B cell (primary cell): ENCODE results near the gene CENPM. TPM values are rescaled to one million over a fixed set of nuclear protein-coding genes. Genes with fewer than 3 reads are reported as not detected.

Source experiments
- ATAC-seq: fragments of 200-7000 bp; cut with Tn5 transposase; one replicate; pipeline ENCODE4 v1.10.0; 2021; ENCODE audit warnings: low read depth, mild to moderate bottlenecking, moderate number of reproducible peaks, moderate library complexity
- CTCF ChIA-PET: fragments of 350-600 bp; sonication (Branson Sonifier 250); formaldehyde crosslinking; loops from one replicate; lab custom pipeline; 2021; ENCODE audit warnings: antibody characterized with exemption, inconsistent platforms; lab: Charles Lee
- POLR2A ChIA-PET: fragments of 350-600 bp; sonication (Branson Sonifier 250); formaldehyde crosslinking; loops from one replicate; lab custom pipeline; 2021; ENCODE audit warnings: antibody characterized with exemption; lab: Charles Lee
- DNase-seq: peaks from one replicate; pipeline ENCODE4 v3.0.0; 2013
- H2AFZ ChIP-seq: 2 replicates; pipeline ENCODE4 v1.6.1; 2012; ENCODE audit warnings: mild to moderate bottlenecking, low read depth, low read length; ENCODE audit not compliant: insufficient read depth, poor library complexity, severe bottlenecking
- H3K27ac ChIP-seq, 2 donors: 1 replicate in 1 of 2; 2 replicates in 1 of 2; pipeline ENCODE4 v1.5.1; 2012 to 2013; ENCODE audit warnings: low read length in 2 of 2, mild to moderate bottlenecking in 2 of 2, moderate library complexity in 1 of 2
- H3K27me3 ChIP-seq, 4 experiments: fragments of 200-600 bp in 1 of 4; sonication (generic) in 1 of 4; replicated peaks in 1 of 4; 1 replicate in 2 of 4; 2 replicates in 2 of 4; pipeline versions ENCODE4 v1.6.1 to v1.7.0; 2013 to 2016; ENCODE audit warnings: low read length in 3 of 4, mild to moderate bottlenecking in 2 of 4, mixed read lengths in 1 of 4, moderate library complexity in 1 of 4; ENCODE audit not compliant: insufficient read depth in 4 of 4, control insufficient read depth in 3 of 4; ENCODE audit errors: control extremely low read depth in 1 of 4
- H3K36me3 ChIP-seq, 2 experiments: replicated peaks in 1 of 2; 1 replicate in 1 of 2; 2 replicates in 1 of 2; pipeline versions ENCODE4 v1.6.1 to v1.7.1; 2013; ENCODE audit warnings: low read length in 1 of 2; ENCODE audit not compliant: insufficient read depth in 2 of 2, control insufficient read depth in 1 of 2; ENCODE audit errors: control extremely low read depth in 1 of 2, extremely low read depth in 1 of 2
- H3K4me1 ChIP-seq, 2 donors: fragments of 200-600 bp in 1 of 2; sonication (generic) in 1 of 2; 1 replicate in 1 of 2; 2 replicates in 1 of 2; pipeline versions ENCODE4 v1.5.1 to v1.6.1; 2013 to 2017; ENCODE audit warnings: low read length in 2 of 2; ENCODE audit not compliant: control insufficient read depth in 2 of 2, insufficient read depth in 2 of 2
- H3K4me2 ChIP-seq: replicated peaks from 2 replicates; pipeline ENCODE3; 2012; ENCODE audit warnings: mild to moderate bottlenecking, low read depth, low read length; ENCODE audit not compliant: poor library complexity, severe bottlenecking
- H3K4me3 ChIP-seq, 5 experiments: fragments of 200-600 bp in 1 of 5; sonication (generic) in 1 of 5; 1 replicate in 3 of 5; 2 replicates in 2 of 5; pipeline versions ENCODE4 v1.5.1 to v1.7.0; 2011 to 2016; ENCODE audit warnings: low read length in 4 of 5, mild to moderate bottlenecking in 4 of 5, low read depth in 2 of 5, control low read depth in 1 of 5, moderate library complexity in 1 of 5; ENCODE audit not compliant: insufficient read depth in 1 of 5; ENCODE audit errors: control extremely low read depth in 1 of 5, extremely low read depth in 1 of 5
- H3K79me2 ChIP-seq: fragments of 200-600 bp; sonication (generic); one replicate; pipeline ENCODE4 v1.6.0; 2016; ENCODE audit warnings: low read length; ENCODE audit not compliant: control insufficient read depth, insufficient read depth
- H3K9ac ChIP-seq: fragments of 200-600 bp; sonication (generic); 2 replicates; pipeline ENCODE4 v1.6.1; 2017; ENCODE audit warnings: mild to moderate bottlenecking, low read length, moderate library complexity
- H3K9me3 ChIP-seq, 3 donors: one replicate each; pipeline versions ENCODE4 v1.6.1 to v1.7.1; 2013; ENCODE audit warnings: low read length in 2 of 3; ENCODE audit not compliant: control insufficient read depth in 2 of 3, insufficient read depth in 1 of 3; ENCODE audit errors: control extremely low read depth in 1 of 3
- H4K20me1 ChIP-seq: 2 replicates; pipeline ENCODE4 v1.6.0; 2012; ENCODE audit warnings: mild to moderate bottlenecking, low read length; ENCODE audit not compliant: insufficient read depth, control insufficient read depth, poor library complexity, severe bottlenecking
- H3K27ac Mint-ChIP-seq: one replicate; pipeline ENCODE4 v1.8.0; 2021; ENCODE audit warnings: mixed read lengths
- H3K27me3 Mint-ChIP-seq: one replicate; pipeline ENCODE4 v1.8.0; 2021; ENCODE audit warnings: mixed read lengths
- H3K4me1 Mint-ChIP-seq: one replicate; pipeline ENCODE4 v1.8.0; 2021; ENCODE audit warnings: mixed read lengths
- H3K4me3 Mint-ChIP-seq: one replicate; pipeline ENCODE4 v1.8.0; 2021; ENCODE audit warnings: mixed read lengths
- H3K9me3 Mint-ChIP-seq: one replicate; pipeline ENCODE4 v1.8.0; 2022; ENCODE audit warnings: mixed read lengths; ENCODE audit not compliant: insufficient read depth
- EZH2 ChIP-seq: IDR thresholded peaks from 2 replicates; pipeline ENCODE4 v1.6.1; 2012; ENCODE audit warnings: borderline replicate concordance, low read depth, mild to moderate bottlenecking, moderate library complexity, low read length; ENCODE audit not compliant: insufficient read depth, poor library complexity, severe bottlenecking
- WGBS: methylation state at CpG from one replicate; pipeline ENCODE4 v1.1.5; 2013; ENCODE audit warnings: missing lambda C conversion rate; ENCODE audit not compliant: insufficient coverage; 5-methylcytosine and 5-hydroxymethylcytosine counted together
- intact Hi-C: fragments of 100-400 bp; cut with micrococcal nuclease; formaldehyde crosslinking; loops from one replicate; pipeline ENCODE4 v1.10.0; 2022
- polyA plus RNA-seq: library from polyadenylated mRNA; depleted of rRNA; stranded (reverse); fragments of >200 nt; gene quantifications from 2 replicates; pipeline ENCODE4 v1.2.3, GENCODE V29; 2012
- total RNA-seq, 2 donors: library from RNA; stranded (reverse); fragments of 120-200 nt in 1 of 2; gene quantifications; 1 replicate in 1 of 2; 2 replicates in 1 of 2; pipeline versions ENCODE4 v1.2.3 to v1.2.4, GENCODE V29; 2013 to 2022
- TF ChIP-seq, protein P1 (sequence below): fragments of 200-600 bp; IDR thresholded peaks from one replicate; pipeline ENCODE4 v1.8.0; 2022; ENCODE audit warnings: antibody characterized with exemption, mild to moderate bottlenecking

Gene CENPM
- total and polyA plus RNA-seq, 2 donors (not counting 1 experiment from before 2014, with no cell fraction given), result 30.7 to 43.8 TPM

DNA sequence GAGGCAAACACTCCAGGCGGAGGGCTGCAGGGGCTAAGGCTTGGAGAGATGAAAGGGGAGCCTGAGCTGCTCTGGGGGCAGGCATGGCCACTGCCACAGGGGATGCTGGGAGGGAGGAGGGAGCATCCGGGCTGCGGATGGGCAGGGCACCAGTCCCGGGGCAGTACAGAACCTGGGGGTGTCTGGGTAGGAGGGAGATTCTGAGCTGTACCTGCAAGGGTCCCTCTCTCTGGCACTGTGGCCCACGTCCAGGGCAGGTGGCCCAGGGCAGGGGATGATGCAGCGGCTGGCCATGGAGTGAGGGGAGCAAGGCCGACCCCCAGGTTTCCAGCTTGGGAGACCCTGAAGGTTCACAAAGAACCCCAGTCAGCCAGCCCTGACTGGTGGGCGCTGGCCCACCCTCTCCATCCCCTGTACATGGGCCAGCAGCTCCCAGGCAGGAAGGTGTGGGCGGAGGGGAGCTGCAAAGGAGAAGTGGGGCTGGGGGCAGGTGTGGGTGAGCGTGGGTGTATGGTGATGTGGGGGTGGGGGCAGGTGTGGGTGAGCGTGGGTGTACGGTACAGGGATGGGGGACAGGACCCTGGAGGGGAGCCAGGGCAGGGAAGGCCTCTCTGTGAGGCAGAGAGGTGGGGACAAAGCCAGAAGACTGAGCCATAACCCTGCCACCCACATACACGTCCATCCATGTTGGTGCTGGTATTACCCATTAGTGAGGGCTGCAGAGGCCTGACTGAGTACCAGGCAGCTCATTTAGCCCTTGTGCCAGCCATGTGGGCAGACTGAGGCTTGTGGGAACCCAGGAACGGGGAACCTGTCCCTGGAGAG, 18.1 kb downstream of the CENPM start:
- ATAC-seq (peak; percentile 2), DNase-seq (peak; percentile 79)
- Mint-ChIP-seq H3K27ac (peak overlapping the region; percentile 98), H3K4me3 (peak overlapping the region; percentile 83), H3K27me3 (no peaks in the 10 kb centered on the region), H3K4me1 (peaks cover 62% of the 10 kb centered on the region), H3K9me3 (no peaks in the 10 kb centered on the region)
- Histone ChIP-seq H4K20me1 (peaks cover 13% of the 10 kb centered on the region), H3K4me2 (peak overlapping the region; percentile 93), H3K27me3 (no peaks in the 10 kb centered on the region), H3K9me3 (peaks cover 0 to 4% (median 0%) of the 10 kb centered on the region in 3 donors), H3K36me3 (peaks cover 0 to 17% of the 10 kb centered on the region in 2 experiments), H3K27ac (peak overlapping the region; percentile 94 to 95), H3K4me1 (peaks cover 72 to 88% of the 10 kb centered on the region in 2 donors), H3K4me3 (peak overlapping the region in 1 of 5 experiments; percentile 11), H2AFZ (no peak overlapping the region), H3K9ac (peak overlapping the region; percentile 28), H3K79me2 (peaks cover 41% of the 10 kb centered on the region)
- ChIA-PET CTCF (interaction anchor here (0.8 to 17.9 kb wide), 3 partner anchors 9 to 232 kb away, joined by 3 to 499 read pairs (median 4); no protein-coding TSS in a partner anchor), POLR2A (interaction anchor here (0.6 to 16.8 kb wide), 6 partner anchors 6 to 96 kb away, joined by 5 to 960 read pairs (median 8); partner anchors contain the start of genes SHISA8, SREBF2, TNFRSF13C and WBP2NL)
- no peak for TF ChIP-seq EZH2
- TF ChIP-seq, protein P1, sequence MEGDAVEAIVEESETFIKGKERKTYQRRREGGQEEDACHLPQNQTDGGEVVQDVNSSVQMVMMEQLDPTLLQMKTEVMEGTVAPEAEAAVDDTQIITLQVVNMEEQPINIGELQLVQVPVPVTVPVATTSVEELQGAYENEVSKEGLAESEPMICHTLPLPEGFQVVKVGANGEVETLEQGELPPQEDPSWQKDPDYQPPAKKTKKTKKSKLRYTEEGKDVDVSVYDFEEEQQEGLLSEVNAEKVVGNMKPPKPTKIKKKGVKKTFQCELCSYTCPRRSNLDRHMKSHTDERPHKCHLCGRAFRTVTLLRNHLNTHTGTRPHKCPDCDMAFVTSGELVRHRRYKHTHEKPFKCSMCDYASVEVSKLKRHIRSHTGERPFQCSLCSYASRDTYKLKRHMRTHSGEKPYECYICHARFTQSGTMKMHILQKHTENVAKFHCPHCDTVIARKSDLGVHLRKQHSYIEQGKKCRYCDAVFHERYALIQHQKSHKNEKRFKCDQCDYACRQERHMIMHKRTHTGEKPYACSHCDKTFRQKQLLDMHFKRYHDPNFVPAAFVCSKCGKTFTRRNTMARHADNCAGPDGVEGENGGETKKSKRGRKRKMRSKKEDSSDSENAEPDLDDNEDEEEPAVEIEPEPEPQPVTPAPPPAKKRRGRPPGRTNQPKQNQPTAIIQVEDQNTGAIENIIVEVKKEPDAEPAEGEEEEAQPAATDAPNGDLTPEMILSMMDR, result no peak
- intact Hi-C loops, result no loop called here
- 49% methylated on average over 7 of the region's 14 CpGs for WGBS
